ENCODE results near the gene RBCK1. TPM values are rescaled to one million over a fixed set of nuclear protein-coding genes. Genes with fewer than 3 reads are reported as not detected.
"Not testable (repeated sequence)": the region's sequence is repeated elsewhere in the genome, so short reads cannot be mapped to it uniquely, and the experiment has no call there.

Gene RBCK1
- total and polyA plus RNA-seq, 10 donors, result 78.6 to 152 (median 102) TPM

GRCh38 chr20:370151-370600 lies 37.9 kb upstream of the RBCK1 start:
- Histone ChIP-seq H3K27ac (peak overlapping the region in 4 of 8 donors; percentile 1 to 81 (median 64)), H3K27me3 (replicated peaks in 1 of 7) (no peaks in the 10 kb centered on the region), H3K4me1 (peaks cover 0 to 57% (median 33%) of the 10 kb centered on the region in 6 donors), H3K9me3 (no peaks in the 10 kb centered on the region), H3K4me3 (no peak overlapping the region), H3K36me3 (no peaks in the 10 kb centered on the region)
- intact Hi-C loops (cut with DNase I; ENCODE audit: low total_unique reads), result no loop called here
- WGBS, 5 donors, result 88 to 92% (median 92%) methylated on average over 7 of the region's 7 CpGs
- TF ChIP-seq POLR2AphosphoS5 (IDR thresholded peaks at IDR 0.05), result no peak
- TF ChIP-seq POLR2A (IDR thresholded peaks at IDR 0.05), result no peak
- DNase-seq, result no peak

- H3K36me3 ChIP-seq, result no peaks in the 10 kb centered on the region
- no peaks in the 10 kb centered on the region for H3K27me3 ChIP-seq (replicated peaks in 1 of 7)
- H3K4me3 ChIP-seq, result peak overlapping the region in 1 of 8 donors; percentile 22
- H3K27ac ChIP-seq, result peak overlapping the region; percentile 6 to 81 (median 67)
- TF ChIP-seq POLR2A (IDR thresholded peaks at IDR 0.05) (no peak), POLR2AphosphoS5 (IDR thresholded peaks at IDR 0.05) (no peak), CTCF (IDR thresholded peaks at IDR 0.05 in 8 of 11, conservative IDR thresholded peaks at IDR 0.05 in 3 of 11) (no peak)
- WGBS, 5 donors, result 64 to 82% (median 74%) methylated on average over 6 to 7 of the region's 7 CpGs
- intact Hi-C loops (cut with DNase I; ENCODE audit: low total_unique reads), result no loop called here
- H3K4me1 ChIP-seq, result peaks cover 0 to 47% (median 28%) of the 10 kb centered on the region in 6 donors
- H3K9me3 ChIP-seq, result no peaks in the 10 kb centered on the region
- no peak for DNase-seq
Observed at GRCh38 chr20:370977-371754, 36.9 kb upstream of the RBCK1 start.

- peak; percentile 82 for DNase-seq
- Histone ChIP-seq H3K27ac (peak overlapping the region; percentile 27 to 81 (median 67)), H3K9me3 (no peaks in the 10 kb centered on the region), H3K4me3 (peak overlapping the region in 1 of 8 donors; percentile 22), H3K4me1 (peaks cover 0 to 41% (median 28%) of the 10 kb centered on the region in 6 donors), H3K36me3 (no peaks in the 10 kb centered on the region), H3K27me3 (replicated peaks in 1 of 7) (no peaks in the 10 kb centered on the region)
- whole genome bisulfite sequencing, 5 donors, result 39 to 59% (median 52%) methylated on average over 10 of the region's 10 CpGs
- TF ChIP-seq POLR2A (IDR thresholded peaks at IDR 0.05) (no peak), POLR2AphosphoS5 (IDR thresholded peaks at IDR 0.05) (peak in 2 of 3 donors; percentile 66 to 78), CTCF (IDR thresholded peaks at IDR 0.05 in 8 of 11, conservative IDR thresholded peaks at IDR 0.05 in 3 of 11) (no peak)
- intact Hi-C loops (cut with DNase I; ENCODE audit: low total_unique reads), result no loop called here
Observed at GRCh38 chr20:371755-372542, 36.1 kb upstream of the RBCK1 start.

GRCh38 chr20:372543-373082 lies 35.5 kb upstream of the RBCK1 start:
- WGBS, 5 donors, result 68 to 77% (median 72%) methylated on average over 11 of the region's 11 CpGs
- H3K4me3 ChIP-seq; intact Hi-C loops (cut with DNase I; ENCODE audit: low total_unique reads); H3K9me3 ChIP-seq; H3K36me3 ChIP-seq; H3K27me3 ChIP-seq (replicated peaks in 1 of 7); DNase-seq: not testable (repeated sequence)
- peak overlapping the region; percentile 27 to 81 (median 67) for H3K27ac ChIP-seq
- peaks cover 0 to 41% (median 28%) of the 10 kb centered on the region in 6 donors for H3K4me1 ChIP-seq
